MM.1S (cell line): ENCODE results near the gene NCL.

Experiments
- DNase-seq: peaks from one replicate; pipeline ENCODE4 v3.0.0-alpha.2; 2015
- H2AFZ ChIP-seq: fragments of 300-600 bp; sonication (generic); 2 replicates; pipeline ENCODE4 v1.6.0; 2016; ENCODE audit warnings: antibody characterized with exemption, low read length
- H3F3A ChIP-seq: fragments of 300-600 bp; sonication (generic); 2 replicates; pipeline ENCODE4 v1.6.1; 2016; ENCODE audit warnings: mild to moderate bottlenecking, antibody characterized with exemption, low read length, moderate library complexity, mixed read lengths; ENCODE audit not compliant: insufficient read depth
- H3K27ac ChIP-seq: fragments of 300-600 bp; sonication (generic); 2 replicates; pipeline ENCODE4 v1.5.1; 2016; ENCODE audit warnings: mild to moderate bottlenecking, low read length
- H3K27me3 ChIP-seq: fragments of 300-600 bp; sonication (generic); replicated peaks from 2 replicates; pipeline ENCODE4 v1.6.0; 2016; ENCODE audit warnings: low read length; ENCODE audit not compliant: insufficient read depth
- H3K36me3 ChIP-seq: fragments of 300-600 bp; sonication (generic); replicated peaks from 2 replicates; pipeline ENCODE4 v1.6.1; 2016; ENCODE audit warnings: mild to moderate bottlenecking, low read length, mixed read lengths; ENCODE audit not compliant: insufficient read depth
- H3K4me1 ChIP-seq: fragments of 300-600 bp; sonication (generic); 2 replicates; pipeline ENCODE4 v1.6.1; 2016; ENCODE audit warnings: low read length, mixed read lengths
- H3K4me2 ChIP-seq: fragments of 300-600 bp; sonication (generic); 2 replicates; pipeline ENCODE4 v1.6.0; 2016; ENCODE audit warnings: low read depth, low read length
- H3K4me3 ChIP-seq: fragments of 300-600 bp; sonication (generic); 2 replicates; pipeline ENCODE4 v1.5.1; 2016; ENCODE audit warnings: low read length, mixed read lengths
- H3K79me2 ChIP-seq: fragments of 300-600 bp; sonication (generic); 2 replicates; pipeline ENCODE4 v1.6.1; 2016; ENCODE audit warnings: mixed run types, low read length, mixed read lengths
- H3K9ac ChIP-seq: fragments of 300-600 bp; sonication (generic); 2 replicates; pipeline ENCODE4 v1.6.1; 2016; ENCODE audit warnings: low read length, mixed read lengths
- H3K9me2 ChIP-seq: fragments of 300-600 bp; sonication (generic); replicated peaks from 2 replicates; pipeline ENCODE4 v1.6.1; 2016; ENCODE audit warnings: mild to moderate bottlenecking, low read length, mixed read lengths; ENCODE audit not compliant: insufficient read depth
- H3K9me3 ChIP-seq: fragments of 300-600 bp; sonication (generic); replicated peaks from 2 replicates; pipeline ENCODE4 v1.6.1; 2016; ENCODE audit warnings: mild to moderate bottlenecking, low read length, mixed read lengths; ENCODE audit not compliant: insufficient read depth
- H4K20me1 ChIP-seq: fragments of 300-600 bp; sonication (generic); 2 replicates; pipeline ENCODE4 v1.6.1; 2016; ENCODE audit warnings: mild to moderate bottlenecking, low read length, moderate library complexity, mixed read lengths; ENCODE audit not compliant: insufficient read depth
- CTCF ChIP-seq: fragments of 300-600 bp; sonication (generic); IDR thresholded peaks from 2 replicates; pipeline ENCODE4 v1.5.1; 2016; ENCODE audit warnings: antibody characterized with exemption, low read length, mixed read lengths
- EZH2 ChIP-seq: fragments of 300-600 bp; sonication (generic); optimal IDR thresholded peaks from 2 replicates; pipeline ENCODE3; 2017; ENCODE audit warnings: low read depth, mild to moderate bottlenecking, antibody characterized with exemption, low read length, mixed read lengths
- EZH2phosphoT487 ChIP-seq: fragments of 300-600 bp; sonication (generic); IDR thresholded peaks from 2 replicates; pipeline ENCODE4 v1.6.1; 2018; ENCODE audit warnings: antibody characterized with exemption, low read length

The NCL gene

GRCh38 chr2:231425811-231426703 is 38.2 kb downstream of the NCL start:
- no peaks in the 10 kb centered on the region for H3K79me2 ChIP-seq
- H3K4me3 ChIP-seq, result no peak overlapping the region
- no peaks in the 10 kb centered on the region for H3K27me3 ChIP-seq
- H3F3A ChIP-seq, result no peaks in the 10 kb centered on the region
- H3K4me1 ChIP-seq, result no peaks in the 10 kb centered on the region
- no peak overlapping the region for H3K4me2 ChIP-seq
- no peaks in the 10 kb centered on the region for H3K9me3 ChIP-seq
- no peak for TF ChIP-seq CTCF
- TF ChIP-seq EZH2, result no peak
- TF ChIP-seq EZH2phosphoT487, result no peak
- no peaks in the 10 kb centered on the region for H3K9me2 ChIP-seq
- DNase-seq, result no peak
- no peak overlapping the region for H2AFZ ChIP-seq
- no peaks in the 10 kb centered on the region for H4K20me1 ChIP-seq
- no peak overlapping the region for H3K9ac ChIP-seq
- H3K27ac ChIP-seq, result no peak overlapping the region
- H3K36me3 ChIP-seq, result no peaks in the 10 kb centered on the region

GRCh38 chr2:231425291-231425810 is 38.9 kb downstream of the NCL start:
- no peaks in the 10 kb centered on the region for H3K9me2 ChIP-seq
- H3F3A ChIP-seq, result no peaks in the 10 kb centered on the region
- no peaks in the 10 kb centered on the region for H3K36me3 ChIP-seq
- no peak overlapping the region for H2AFZ ChIP-seq
- no peaks in the 10 kb centered on the region for H3K79me2 ChIP-seq
- no peak overlapping the region for H3K4me2 ChIP-seq
- H3K27ac ChIP-seq, result no peak overlapping the region
- no peak for DNase-seq
- H3K9ac ChIP-seq, result no peak overlapping the region
- no peaks in the 10 kb centered on the region for H3K27me3 ChIP-seq
- H3K9me3 ChIP-seq, result no peaks in the 10 kb centered on the region
- no peak overlapping the region for H3K4me3 ChIP-seq
- no peaks in the 10 kb centered on the region for H3K4me1 ChIP-seq
- TF ChIP-seq EZH2phosphoT487, result no peak
- TF ChIP-seq CTCF, result no peak
- no peak for TF ChIP-seq EZH2
- H4K20me1 ChIP-seq, result no peaks in the 10 kb centered on the region

GRCh38 chr2:231423176-231423575 is 41.1 kb downstream of the NCL start:
- Histone ChIP-seq H3K9me3 (no peaks in the 10 kb centered on the region), H3K4me1 (no peaks in the 10 kb centered on the region), H3K27me3 (no peaks in the 10 kb centered on the region), H2AFZ (no peak overlapping the region), H3K79me2 (no peaks in the 10 kb centered on the region), H3K36me3 (no peaks in the 10 kb centered on the region), H3K4me2 (no peak overlapping the region), H3K27ac (no peak overlapping the region), H3K4me3 (no peak overlapping the region), H3K9ac (no peak overlapping the region), H3F3A (no peaks in the 10 kb centered on the region), H4K20me1 (no peaks in the 10 kb centered on the region), H3K9me2 (no peaks in the 10 kb centered on the region)
- TF ChIP-seq CTCF (no peak), EZH2 (no peak), EZH2phosphoT487 (no peak)
- DNase-seq, result no peak
